ENCODE data around the gene SFR1.
"Not testable (repeated sequence)": the region's sequence is repeated elsewhere in the genome, so short reads cannot be mapped to it uniquely, and the experiment has no call there.

The SFR1 gene

GRCh38 chr10:104109908-104110662 is 11.9 kb upstream of the SFR1 start:
- DNase-seq, result no peak

GRCh38 chr10:104113376-104113956 is 8.5 kb upstream of the SFR1 start:
- DNase-seq, result no peak

GRCh38 chr10:104117839-104118323 is 4.1 kb upstream of the SFR1 start:
- no peak for DNase-seq

DNA sequence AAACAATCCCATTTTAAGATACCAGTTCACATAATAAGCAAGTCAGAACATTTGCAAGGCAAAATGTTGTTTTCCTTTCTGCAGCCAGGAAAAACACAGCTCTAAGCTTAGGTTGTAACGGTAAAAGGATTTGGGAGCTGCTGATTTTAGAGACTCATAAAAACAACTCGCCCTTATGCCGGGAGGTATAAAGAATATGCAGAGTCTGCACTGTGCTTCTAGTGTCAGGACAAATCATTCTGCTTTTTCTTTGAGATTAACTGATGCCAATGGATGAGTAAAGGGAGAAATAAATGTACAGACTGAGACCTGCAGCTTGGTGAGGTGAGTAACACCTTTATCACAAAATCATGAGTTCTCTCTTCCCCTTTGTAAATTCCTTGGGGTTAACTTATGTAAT is 2.0 kb upstream of the SFR1 start:
- no peak for DNase-seq

DNA sequence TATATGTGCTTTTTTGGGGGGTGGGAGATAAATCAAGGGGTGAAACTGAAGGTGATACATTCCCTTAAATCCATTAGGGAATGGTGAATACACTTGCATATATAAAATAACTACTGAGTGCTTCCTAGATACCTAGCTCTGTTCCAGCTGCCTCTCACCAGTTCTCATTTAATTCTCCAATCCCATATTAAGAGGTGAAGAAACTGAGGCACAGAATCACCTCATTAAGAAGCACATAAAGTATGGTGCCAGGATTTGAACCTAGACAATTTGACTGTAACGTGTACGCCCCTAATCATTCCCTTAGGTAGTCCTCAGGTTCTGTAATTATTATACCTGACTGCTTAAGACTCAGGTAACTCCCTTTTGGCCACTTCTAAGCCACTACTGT is 1.5 kb upstream of the SFR1 start:
- DNase-seq, result no peak

DNA sequence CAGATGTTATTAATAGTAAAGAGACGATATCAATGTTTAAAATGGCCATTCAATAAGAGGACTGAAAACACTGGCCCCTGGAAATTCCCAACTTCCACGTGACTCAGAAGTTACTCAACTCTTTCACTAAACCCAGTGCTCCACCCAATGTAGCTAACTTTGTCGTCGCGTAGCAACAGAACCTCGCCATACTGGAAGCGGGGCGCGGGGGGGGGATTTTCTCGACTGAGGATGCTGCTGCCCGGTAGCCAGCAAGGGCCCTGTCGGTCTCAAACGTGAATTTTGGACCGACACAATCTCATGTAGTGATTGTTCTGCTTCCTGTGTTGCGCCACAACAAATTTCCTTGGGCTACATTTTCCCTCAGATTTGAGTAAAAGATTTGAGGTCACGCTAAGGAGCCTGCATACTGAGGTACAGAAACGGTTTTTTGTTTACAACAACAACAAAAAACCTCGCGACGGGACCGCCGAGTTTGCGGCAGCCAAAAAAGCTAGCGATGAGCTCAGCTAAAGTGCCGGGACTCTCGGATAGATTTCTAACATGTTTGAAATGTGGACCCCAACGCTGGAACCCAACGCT is 977 bp upstream of the SFR1 start:
- DNase-seq, result peak; percentile 71 to 72

DNA sequence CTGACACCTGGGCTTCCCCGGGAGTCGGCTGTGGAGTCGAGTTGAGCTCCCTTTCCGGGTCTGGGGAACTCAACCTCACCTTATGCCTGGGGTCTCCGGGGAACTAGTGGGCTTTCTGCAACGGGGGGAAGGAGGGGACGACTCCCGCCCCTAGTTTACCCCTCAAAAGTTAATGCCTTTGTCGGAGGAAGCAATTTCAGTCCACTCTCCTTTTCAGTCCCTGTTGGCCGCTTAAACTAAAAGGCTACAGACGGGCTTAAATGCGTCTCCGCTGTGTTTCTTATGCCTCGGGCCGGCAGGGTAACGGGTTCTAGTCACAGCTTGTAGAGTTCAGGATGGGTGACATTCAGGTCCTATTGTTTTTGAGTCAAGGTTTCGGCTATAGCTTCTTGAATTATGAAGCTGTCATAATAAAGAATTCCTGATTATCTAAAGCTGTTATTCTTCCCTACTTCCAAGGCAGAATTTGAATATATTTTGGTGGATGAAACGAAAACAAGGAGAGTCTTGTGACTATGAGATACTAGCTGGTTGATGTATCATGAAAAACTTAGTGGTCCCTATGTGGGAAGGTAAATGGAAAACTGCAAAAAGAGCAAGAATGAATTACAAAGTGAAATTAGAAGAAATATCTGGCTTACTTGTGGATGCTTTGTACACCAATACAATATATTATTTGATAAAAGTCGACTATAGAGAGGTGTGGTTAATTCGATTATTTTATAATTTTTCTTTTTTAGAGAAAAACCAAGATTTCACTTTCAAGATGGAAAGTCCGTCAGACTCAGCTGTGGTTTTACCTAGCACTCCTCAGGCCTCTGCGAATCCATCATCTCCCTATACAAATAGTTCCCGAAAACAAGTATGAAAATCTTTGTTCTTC is 495 bp downstream of the SFR1 start:
- DNase-seq, result peak; percentile 64 to 67

DNA sequence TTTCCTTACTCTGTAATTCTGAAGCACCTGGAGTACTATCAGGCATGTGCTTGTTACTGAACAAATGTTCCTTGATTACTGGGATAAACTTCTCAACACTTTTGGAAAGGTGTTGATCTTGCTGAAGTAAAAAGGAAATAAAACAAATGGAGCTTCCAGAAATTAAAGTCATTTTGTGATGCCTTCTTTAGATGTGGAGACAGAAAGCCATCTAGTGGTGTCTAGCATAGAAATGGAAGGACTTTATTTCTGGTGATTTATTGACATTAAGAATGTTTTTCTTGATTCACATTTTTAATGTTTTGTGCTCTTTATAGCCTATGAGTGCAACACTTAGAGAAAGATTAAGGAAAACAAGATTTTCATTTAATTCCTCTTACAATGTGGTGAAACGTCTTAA is 1.4 kb downstream of the SFR1 start:
- peak; percentile 65 to 72 for DNase-seq

- peak; percentile 18 to 40 for DNase-seq
Measured at GRCh38 chr10:104127411-104127810, 5.4 kb downstream of the SFR1 start.

DNA sequence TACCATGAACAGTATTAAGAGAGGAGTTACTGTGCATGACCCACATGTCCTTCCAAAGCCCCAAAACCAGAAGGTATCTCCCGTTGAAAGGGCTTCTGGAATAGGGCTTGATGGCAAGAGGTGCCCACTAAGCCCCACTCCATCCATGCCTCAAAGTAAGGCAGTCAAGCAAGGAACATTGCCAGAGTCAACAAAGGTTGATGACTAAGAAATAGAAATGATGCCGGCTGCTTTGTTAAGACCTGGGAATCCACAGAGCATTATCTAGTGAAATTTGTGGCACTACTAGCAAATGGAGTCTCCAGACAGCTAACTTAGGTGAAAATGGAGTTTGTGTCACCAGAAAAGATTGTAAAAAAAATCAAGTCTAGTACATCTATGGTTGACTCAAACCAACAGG is 6.2 kb downstream of the SFR1 start:
- no peak for DNase-seq

DNA sequence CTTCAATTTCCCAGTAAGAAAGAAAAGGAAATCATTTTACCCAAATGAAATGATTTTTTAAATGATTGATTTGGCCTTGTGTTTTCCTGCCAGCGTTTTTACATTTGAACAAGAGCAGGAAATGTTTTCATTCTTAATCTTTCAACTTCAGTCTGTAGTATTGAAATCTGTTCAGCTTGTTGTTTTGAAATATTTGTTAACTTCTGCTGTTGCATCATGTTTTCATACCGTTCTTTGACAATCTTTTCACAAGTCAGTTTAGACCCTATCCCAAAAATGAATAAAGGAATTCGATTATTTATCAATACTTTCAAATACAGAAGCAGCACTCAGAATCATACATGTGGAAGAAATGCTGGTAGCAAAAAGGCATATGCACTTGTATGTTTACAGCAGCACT is 8.1 kb downstream of the SFR1 start:
- no peak for DNase-seq

- DNase-seq, result no peak
Measured at GRCh38 chr10:104138131-104138530, 16.2 kb downstream of the SFR1 start.

- peak; percentile 61 to 74 for DNase-seq
Measured at GRCh38 chr10:104139221-104139620, 17.2 kb downstream of the SFR1 start.

DNA sequence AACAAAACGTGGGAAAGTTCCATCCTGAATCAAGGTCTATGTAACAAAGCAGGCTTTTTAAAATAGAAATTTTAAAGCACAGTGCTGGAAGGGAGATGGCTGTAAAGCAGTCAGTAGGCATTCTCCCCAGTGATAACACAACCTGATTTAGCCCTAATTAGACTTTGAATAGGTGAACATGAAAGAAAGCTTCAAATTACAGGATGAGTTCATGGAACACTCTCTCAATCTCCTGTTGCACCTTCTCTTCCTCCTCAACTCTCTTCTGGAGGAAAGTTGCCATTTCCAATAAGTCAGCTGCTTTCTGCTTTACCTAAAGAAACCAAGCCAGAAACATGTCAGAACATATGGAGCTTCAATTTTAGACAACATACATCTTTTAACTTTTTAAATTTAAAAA is 20.1 kb downstream of the SFR1 start:
- no peak for DNase-seq

DNA sequence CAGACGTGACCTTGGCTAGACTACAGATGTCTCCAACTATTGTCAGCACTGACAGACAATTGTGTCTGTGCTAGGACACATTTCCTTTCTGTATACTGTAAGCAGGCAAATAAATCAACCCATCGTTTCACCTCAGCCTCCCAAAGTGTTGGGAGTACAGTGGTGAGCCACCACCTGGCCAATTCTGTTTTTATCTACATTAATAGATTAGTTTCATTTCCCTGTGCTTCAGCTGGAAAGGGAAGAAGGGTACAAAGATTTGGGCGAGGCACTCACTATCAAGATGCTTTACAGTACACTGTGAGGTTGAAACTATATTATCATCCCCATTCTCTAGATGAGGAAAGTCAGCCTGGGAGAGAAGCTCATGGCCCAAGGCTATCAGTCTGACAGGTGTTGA is 21.9 kb downstream of the SFR1 start:
- no peak for DNase-seq

- no peak for DNase-seq
Measured at GRCh38 chr10:104144931-104145330, 23.0 kb downstream of the SFR1 start.

DNA sequence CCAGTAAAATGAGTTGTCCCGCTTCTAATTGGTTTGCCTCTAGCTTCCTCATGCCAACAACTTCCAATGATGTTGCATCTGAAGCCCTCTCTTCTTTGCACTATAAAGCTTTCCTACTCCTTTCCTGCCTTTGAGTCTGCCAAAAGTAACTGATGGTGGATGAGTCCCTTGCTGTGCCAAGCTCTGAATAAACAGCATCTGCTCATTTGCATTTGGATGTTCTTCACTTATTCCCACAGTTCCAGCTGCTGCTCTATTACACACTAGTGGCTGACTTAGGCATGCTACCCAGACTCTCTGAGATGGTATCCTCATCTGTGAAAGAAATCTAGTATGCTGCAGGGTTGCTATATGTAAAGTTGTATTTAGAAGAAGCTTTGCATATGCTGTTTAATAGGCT is 24.9 kb downstream of the SFR1 start:
- no peak for DNase-seq

GRCh38 chr10:104150139-104150538 is 28.2 kb downstream of the SFR1 start:
- no peak for DNase-seq

DNA sequence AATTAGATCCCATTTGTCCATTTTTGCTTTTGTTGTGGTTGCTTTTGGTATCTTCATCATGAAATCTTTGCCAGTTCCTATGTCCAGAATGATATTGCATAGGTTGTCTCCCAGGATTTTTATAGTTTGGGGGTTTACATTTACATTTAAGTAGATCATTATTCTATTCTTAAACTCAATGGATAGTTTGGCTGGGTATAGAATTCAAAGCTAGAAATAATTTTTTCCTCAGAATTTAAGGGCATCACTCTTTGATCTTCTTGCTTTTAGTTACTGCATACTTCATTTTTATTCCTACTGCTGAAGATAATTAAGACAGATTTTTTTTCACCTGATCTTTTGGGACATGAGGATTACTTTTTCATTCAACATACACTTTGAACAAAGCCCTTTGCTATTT is 29.8 kb downstream of the SFR1 start:
- DNase-seq, result no peak

- DNase-seq, result no peak
Measured at GRCh38 chr10:104155591-104155990, 33.6 kb downstream of the SFR1 start.

GRCh38 chr10:104170610-104171254 is 48.8 kb downstream of the SFR1 start:
- no peak for DNase-seq

- DNase-seq, result not testable (repeated sequence)
Measured at GRCh38 chr10:104174136-104174535, 52.2 kb downstream of the SFR1 start.
